AML-193 (cell line): Measurements from ENCODE around the gene FLRT1.
"Not testable (repeated sequence)": the region's sequence is repeated elsewhere in the genome, so short reads cannot be mapped to it uniquely, and the experiment has no call there.

Experiments
- DNase-seq, 2 experiments: peaks; one replicate each; lab custom pipeline; 2025; lab: John Stamatoyannopoulos, UW

Gene FLRT1

GRCh38 chr11:64045700-64046099 lies 10.0 kb downstream of the FLRT1 start:
- DNase-seq = no peak

GRCh38 chr11:64047373-64047772 lies 11.6 kb downstream of the FLRT1 start:
- not testable (repeated sequence) for DNase-seq

- DNase-seq = no peak
Measured at GRCh38 chr11:64048042-64048854, 12.5 kb downstream of the FLRT1 start.

DNA sequence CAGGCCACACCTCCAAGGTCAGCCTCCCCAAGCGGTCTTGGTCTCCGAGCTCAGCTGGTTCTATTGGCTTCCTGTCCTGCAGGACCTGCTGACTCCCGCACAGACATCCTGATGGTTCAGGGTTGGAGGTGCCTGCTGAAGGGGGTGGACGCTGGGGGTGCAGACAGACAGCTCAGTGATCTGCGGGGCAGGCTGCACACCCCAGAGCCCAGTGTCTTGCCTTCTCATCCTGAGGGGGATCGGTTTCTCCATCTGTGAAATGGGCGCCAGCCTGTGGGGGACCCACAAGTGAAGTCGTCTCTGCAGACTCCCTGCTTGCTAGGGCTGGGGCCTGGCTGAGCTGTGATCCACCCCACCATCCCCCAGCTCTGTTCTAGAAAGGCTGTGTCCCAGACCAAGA lies 13.8 kb downstream of the FLRT1 start:
- DNase-seq = no peak

- no peak for DNase-seq
Measured at GRCh38 chr11:64051297-64051696, 15.6 kb downstream of the FLRT1 start.

DNA sequence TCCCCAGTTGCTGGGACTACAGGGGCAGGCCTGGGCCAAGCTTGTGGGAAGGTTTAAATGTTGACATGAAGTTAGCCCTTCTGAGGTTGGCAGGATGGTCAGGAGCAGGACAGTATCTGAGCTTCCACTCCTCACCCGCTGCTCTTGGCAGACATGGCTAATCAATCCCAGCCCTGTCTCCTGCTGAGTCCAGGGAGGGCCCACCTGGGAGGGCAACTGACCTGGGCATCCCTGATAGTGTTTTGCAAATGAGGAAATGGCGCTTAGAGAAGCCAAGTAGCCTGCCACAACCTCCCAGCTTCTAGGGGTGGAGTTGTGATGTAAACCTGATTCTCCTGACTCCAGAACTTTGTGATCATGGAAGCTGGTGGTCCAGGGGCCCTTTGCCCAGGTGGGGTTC lies 16.7 kb downstream of the FLRT1 start:
- DNase-seq = no peak

- no peak for DNase-seq
Measured at GRCh38 chr11:64052938-64053622, 17.3 kb downstream of the FLRT1 start.

DNA sequence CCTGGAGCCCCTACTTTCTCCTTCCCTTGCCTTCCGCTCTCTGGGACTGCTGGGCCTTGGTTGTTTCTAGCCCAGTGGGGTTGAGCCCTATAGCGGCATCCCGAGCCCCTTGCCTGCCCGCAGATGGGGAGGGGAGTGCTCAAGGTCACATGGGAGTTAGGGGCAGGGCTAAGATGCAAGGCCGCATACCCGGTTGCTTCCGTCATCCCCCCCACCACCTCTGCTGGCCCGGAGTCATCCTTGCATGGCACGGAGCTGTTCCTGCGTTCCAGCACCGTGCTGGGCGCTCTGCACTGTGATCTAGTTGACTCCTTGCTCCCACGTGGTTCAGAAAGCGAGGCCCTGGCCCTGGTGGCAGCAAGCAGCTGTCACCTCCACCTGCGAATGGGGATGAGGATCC lies 18.0 kb downstream of the FLRT1 start:
- DNase-seq = no peak

DNA sequence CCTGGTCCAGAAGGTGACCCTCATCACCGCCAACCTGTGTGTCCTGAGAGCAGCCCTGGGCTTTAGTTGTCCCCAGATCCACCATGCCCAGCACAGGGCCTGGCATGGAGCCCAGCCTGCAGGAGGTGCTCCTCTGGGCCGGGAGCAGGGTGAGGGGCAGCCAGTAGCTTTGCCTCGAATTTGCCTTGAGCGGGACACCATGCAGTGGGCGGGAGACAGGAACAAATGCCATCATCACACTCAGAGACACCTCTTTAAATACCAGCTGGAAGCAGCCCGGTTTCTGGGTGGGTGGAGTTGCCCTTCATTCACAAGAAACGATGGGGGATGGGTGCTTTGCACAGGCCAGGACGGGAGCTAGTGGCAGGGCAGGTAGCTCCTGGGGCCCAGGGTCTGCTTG lies 19.3 kb downstream of the FLRT1 start:
- DNase-seq = no peak

DNA sequence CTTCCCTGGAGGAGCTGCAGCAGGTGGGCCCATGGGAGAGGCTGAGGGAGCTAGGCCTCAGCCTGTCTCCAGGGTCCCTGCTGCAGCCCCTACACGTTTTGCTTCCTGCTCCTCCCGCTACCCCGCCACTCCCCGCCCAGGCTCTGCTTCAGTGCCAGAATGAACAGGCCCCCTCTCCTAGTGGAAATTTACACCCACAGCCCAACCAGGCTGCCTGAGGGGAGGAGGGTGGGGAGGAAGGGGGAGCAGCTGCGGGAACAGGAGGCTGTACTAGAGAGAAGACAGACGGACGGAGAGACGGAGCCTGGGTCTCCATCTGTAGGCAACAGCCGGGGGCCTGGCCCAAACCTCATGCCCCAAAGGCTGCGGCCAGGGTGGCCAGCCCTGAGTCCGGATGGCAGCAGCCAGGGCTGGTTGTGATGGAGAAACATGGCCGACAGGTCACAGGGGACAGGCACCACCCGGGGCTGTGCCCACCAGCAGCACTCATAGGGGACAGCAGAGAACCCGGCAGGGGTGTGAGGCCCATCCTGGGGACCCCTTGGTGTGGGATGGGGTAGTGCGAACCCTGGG lies 20.6 kb downstream of the FLRT1 start:
- no peak for DNase-seq

DNA sequence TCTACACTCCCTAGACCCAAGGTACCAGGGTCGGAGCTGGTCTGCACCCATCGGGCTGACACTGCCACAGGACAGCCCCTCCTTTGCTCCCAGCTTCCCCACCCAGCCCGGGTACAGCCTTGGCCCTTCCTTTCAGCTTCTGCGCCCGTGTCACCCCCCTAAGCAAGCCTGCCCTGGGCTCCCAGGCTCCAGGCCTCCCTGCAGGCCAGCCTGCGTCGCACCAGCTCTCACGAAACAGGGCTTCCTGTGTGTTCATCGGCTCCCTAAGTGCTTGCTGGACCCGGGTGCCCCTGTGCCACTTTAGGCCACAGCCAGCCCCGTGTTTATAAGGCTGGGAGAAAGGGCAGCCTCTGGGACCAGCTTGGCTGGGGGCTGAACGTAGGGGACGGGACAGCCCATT lies 21.1 kb downstream of the FLRT1 start:
- no peak for DNase-seq

- no peak for DNase-seq
Measured at GRCh38 chr11:64057890-64058289, 22.2 kb downstream of the FLRT1 start.

GRCh38 chr11:64058494-64058893 lies 22.8 kb downstream of the FLRT1 start:
- DNase-seq = no peak

GRCh38 chr11:64059339-64060140 lies 23.8 kb downstream of the FLRT1 start:
- no peak for DNase-seq

- no peak for DNase-seq
Measured at GRCh38 chr11:64060263-64060860, 24.6 kb downstream of the FLRT1 start.

DNA sequence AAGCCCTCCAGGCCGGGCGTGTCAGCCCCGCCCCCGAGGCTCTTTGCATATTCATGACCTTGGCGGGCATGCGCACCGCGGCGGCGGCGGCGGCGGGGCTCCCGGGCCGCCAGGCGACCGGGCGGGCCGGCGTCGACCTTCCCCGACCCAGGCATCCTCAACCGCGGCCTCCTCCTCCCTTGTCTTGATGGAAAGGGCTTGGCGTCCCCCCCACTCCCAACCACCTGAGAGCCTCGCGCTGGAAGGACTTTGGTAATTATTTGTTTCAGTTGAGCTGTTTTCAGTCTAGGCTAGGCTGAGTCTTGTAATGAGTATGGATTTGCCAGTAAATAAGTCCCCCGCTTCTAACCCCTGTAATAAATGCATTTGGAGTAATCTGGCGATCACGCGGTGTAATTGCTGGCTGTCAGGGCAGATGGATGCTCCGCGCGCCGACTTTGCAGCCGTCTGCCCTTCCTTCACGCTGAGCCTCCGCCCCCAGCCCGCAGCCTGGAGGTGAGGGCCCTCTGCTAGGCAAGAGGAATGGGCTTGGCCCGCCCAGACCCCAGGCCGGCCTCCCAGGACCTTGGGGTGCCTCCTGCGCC lies 25.2 kb downstream of the FLRT1 start:
- DNase-seq = no peak

- no peak for DNase-seq
Measured at GRCh38 chr11:64062185-64063039, 26.7 kb downstream of the FLRT1 start.

- no peak for DNase-seq
Measured at GRCh38 chr11:64063777-64064176, 28.0 kb downstream of the FLRT1 start.

DNA sequence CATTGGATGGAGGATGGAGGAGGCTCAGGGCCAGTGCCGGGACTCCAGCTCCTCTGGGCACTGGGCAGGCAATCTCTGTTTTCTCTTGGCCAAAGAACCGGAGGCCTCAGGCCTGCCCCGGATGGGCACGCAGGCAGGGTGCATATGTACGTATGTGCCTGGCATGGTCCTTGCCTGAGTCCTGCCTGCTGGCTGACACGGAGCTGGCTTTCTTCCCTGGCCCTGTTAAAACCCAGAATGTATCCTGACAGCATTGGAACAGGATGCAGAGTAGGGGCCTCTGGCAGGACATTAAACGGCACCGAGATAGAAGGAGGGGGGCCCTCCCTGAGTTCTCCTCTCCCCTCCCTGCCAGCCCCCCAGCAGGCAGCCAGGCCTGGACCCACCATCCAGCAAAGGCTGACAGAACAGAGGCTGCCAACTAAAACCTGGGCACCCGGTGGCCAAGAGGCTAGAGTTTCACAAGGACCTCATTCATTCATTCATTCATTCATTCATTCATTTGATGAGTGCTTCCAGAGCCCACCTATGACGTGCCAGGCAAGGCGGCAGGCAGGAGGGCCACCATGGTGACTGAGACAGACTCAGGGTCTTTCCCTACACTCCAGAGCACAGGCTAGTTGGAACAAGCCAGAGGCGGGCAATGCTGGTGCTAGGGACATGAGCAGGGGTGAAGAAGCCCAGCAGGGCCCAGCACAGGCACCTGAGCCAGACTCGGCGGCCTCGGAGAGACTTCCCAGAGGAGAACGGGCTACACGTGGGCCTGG lies 28.8 kb downstream of the FLRT1 start:
- DNase-seq = no peak

GRCh38 chr11:64065141-64065465 lies 29.4 kb downstream of the FLRT1 start:
- no peak for DNase-seq
